Nephron (organoid): Measurements from ENCODE around the gene PPP4R1.

ENCODE experiments used
- H3K27ac Mint-ChIP-seq, 3 experiments: 2 replicates each; pipeline ENCODE4 v1.8.0; 2020; ENCODE audit warnings: mixed read lengths in 3 of 3, mild to moderate bottlenecking in 2 of 3, moderate library complexity in 1 of 3
- H3K27me3 Mint-ChIP-seq: 2 replicates; pipeline ENCODE4 v1.8.0; 2021; ENCODE audit warnings: low read depth, mild to moderate bottlenecking, moderate library complexity, mixed read lengths
- H3K36me3 Mint-ChIP-seq: 2 replicates; pipeline ENCODE4 v1.8.0; 2020; ENCODE audit warnings: low read depth, mixed read lengths
- H3K4me1 Mint-ChIP-seq: 2 replicates; pipeline ENCODE4 v1.8.0; 2020; ENCODE audit warnings: mixed read lengths
- H3K4me3 Mint-ChIP-seq, 3 experiments: 2 replicates each; pipeline ENCODE4 v1.8.0; 2020; ENCODE audit warnings: mild to moderate bottlenecking in 3 of 3, mixed read lengths in 3 of 3, moderate library complexity in 2 of 3
- H3K9me3 Mint-ChIP-seq: 2 replicates; pipeline ENCODE4 v1.8.0; 2020; ENCODE audit warnings: mixed read lengths
- CTCF ChIP-seq, 3 experiments: fragments of 200-600 bp; sonication (generic); IDR thresholded peaks; one replicate each; pipeline ENCODE4 v1.5.0; 2021; ENCODE audit warnings: antibody characterized with exemption in 3 of 3; ENCODE audit not compliant: unreplicated experiment in 3 of 3

PPP4R1 gene

DNA sequence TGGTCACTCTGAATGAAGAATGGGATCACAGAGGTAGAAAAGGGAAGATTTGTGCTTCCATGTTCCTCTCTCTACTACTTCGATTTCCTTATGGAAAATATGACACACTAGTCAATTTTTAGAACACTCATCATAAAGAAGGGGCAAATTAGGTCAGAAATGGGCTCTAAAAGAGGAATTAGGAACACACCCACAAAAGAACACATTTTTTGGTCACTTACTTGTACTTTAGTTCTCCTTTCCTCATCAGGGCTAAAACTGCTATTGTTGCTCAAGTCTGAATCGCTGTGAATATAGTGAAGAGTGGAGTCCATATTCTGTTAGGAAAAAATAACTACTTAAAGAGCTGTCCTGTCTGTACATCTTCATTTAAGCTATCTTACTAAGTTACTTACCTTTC is 52.6 kb downstream of the PPP4R1 start:
- no peaks in the 10 kb centered on the region for H3K9me3 Mint-ChIP-seq
- no peak overlapping the region for H3K4me3 Mint-ChIP-seq
- H3K27me3 Mint-ChIP-seq = no peaks in the 10 kb centered on the region
- H3K36me3 Mint-ChIP-seq = peaks cover 80% of the 10 kb centered on the region
- TF ChIP-seq CTCF (IDR thresholded peaks at IDR 0.05; ENCODE audit: unreplicated experiment in 3 of 3) = no peak
- H3K27ac Mint-ChIP-seq = no peak overlapping the region
- no peaks in the 10 kb centered on the region for H3K4me1 Mint-ChIP-seq

DNA sequence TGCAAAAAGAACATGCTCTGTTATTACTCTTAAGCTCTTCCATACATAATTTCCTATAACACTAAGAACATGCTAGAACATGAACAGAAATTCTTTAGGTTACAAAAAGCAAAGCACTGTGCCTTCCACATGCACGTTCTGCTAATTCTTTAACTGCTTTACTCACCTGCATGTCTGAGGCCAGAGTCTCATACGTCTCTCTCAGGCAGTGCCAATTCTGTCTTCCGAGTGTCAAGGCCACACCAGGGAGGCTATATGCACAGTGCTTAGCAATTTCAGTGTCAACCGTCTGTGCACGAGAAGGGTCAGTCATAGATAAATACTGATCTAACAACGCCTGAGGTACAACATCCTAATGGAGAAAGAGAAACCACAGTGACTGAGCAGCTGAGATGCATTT is 55.1 kb downstream of the PPP4R1 start:
- H3K27me3 Mint-ChIP-seq = no peaks in the 10 kb centered on the region
- H3K4me3 Mint-ChIP-seq = no peak overlapping the region
- no peak overlapping the region for H3K27ac Mint-ChIP-seq
- H3K36me3 Mint-ChIP-seq = peaks cover 89% of the 10 kb centered on the region
- H3K9me3 Mint-ChIP-seq = no peaks in the 10 kb centered on the region
- TF ChIP-seq CTCF (IDR thresholded peaks at IDR 0.05; ENCODE audit: unreplicated experiment in 3 of 3) = no peak
- no peaks in the 10 kb centered on the region for H3K4me1 Mint-ChIP-seq

DNA sequence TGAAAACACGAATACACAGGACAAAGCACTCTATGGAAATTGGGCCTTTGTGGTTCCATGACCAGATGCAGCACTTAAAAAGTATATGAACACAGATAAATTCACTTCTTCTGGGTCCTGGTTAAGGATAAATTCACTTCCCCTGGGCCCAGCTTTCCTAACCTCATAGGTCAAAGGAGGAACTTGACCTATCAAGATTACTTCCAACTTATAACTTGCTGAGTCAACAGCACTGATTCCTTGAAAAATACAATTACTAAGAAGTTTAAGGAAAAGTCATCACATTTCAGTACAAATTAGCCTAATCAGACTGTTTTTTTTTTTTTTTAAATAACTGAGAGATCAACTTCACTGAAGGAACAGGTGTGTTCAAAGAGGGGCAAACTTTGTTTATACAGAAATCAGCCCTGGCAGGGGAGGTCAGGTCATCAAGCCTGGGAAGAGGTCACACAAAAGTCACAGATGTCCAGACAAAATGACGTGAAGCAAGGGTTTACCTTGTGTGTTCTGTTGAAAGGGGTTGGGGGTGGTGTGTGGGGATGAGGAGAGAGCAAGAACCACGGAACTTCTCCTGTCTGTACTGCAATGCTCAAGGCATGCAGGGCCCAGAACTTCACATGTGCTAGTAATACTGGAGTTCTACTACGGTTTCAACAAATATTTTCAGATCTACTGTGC is 55.8 kb downstream of the PPP4R1 start:
- Mint-ChIP-seq H3K4me3 (no peak overlapping the region), H3K27ac (no peak overlapping the region), H3K27me3 (no peaks in the 10 kb centered on the region), H3K4me1 (no peaks in the 10 kb centered on the region), H3K9me3 (peaks cover 2% of the 10 kb centered on the region), H3K36me3 (peaks cover 89% of the 10 kb centered on the region)
- TF ChIP-seq CTCF (IDR thresholded peaks at IDR 0.05; ENCODE audit: unreplicated experiment in 3 of 3) = no peak

DNA sequence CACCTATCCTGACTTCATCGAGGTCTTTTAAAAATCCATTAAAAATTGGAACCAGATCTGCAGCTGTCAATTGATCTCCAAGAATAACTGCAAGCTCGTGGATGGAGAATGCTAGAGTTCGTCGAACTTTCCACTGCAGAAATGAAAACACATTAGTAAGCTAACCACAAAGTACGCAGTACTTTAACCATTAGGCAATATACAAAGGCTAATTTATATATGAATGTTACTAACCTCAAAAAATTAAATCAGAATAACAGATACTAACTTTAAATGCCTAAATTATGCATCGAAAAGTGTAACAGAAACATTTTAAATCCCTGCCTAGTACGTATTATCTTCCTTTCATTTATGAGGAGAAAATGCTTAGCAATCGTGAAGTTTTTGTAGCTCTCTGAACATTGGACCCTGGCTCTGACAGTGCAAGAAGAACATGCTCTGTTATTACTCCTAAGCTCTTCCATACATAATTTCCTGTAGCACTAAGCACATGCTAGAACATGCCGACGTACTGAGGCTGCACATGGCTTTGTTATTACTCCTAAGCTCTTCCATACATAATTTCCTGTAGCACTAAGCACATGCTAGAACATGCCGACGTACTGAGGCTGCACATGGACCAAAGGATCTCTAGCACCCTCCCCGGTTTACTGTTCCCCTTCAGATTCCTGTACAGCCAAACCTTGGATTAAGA is 57.0 kb downstream of the PPP4R1 start:
- no peak overlapping the region for H3K27ac Mint-ChIP-seq
- H3K27me3 Mint-ChIP-seq = no peaks in the 10 kb centered on the region
- no peak for TF ChIP-seq CTCF (IDR thresholded peaks at IDR 0.05; ENCODE audit: unreplicated experiment in 3 of 3)
- peaks cover 89% of the 10 kb centered on the region for H3K36me3 Mint-ChIP-seq
- H3K9me3 Mint-ChIP-seq = peaks cover 3% of the 10 kb centered on the region
- H3K4me3 Mint-ChIP-seq = no peak overlapping the region
- H3K4me1 Mint-ChIP-seq = no peaks in the 10 kb centered on the region

- H3K4me1 Mint-ChIP-seq = no peaks in the 10 kb centered on the region
- no peak overlapping the region for H3K27ac Mint-ChIP-seq
- peaks cover 6% of the 10 kb centered on the region for H3K9me3 Mint-ChIP-seq
- no peaks in the 10 kb centered on the region for H3K27me3 Mint-ChIP-seq
- no peak overlapping the region for H3K4me3 Mint-ChIP-seq
- TF ChIP-seq CTCF (IDR thresholded peaks at IDR 0.05; ENCODE audit: unreplicated experiment in 3 of 3) = no peak
- H3K36me3 Mint-ChIP-seq = peaks cover 95% of the 10 kb centered on the region
Observed at GRCh38 chr18:9552616-9553015, 61.7 kb downstream of the PPP4R1 start.

- Mint-ChIP-seq H3K36me3 (peaks cover 95% of the 10 kb centered on the region), H3K27me3 (no peaks in the 10 kb centered on the region), H3K4me1 (no peaks in the 10 kb centered on the region), H3K27ac (no peak overlapping the region), H3K4me3 (no peak overlapping the region), H3K9me3 (peaks cover 6% of the 10 kb centered on the region)
- no peak for TF ChIP-seq CTCF (IDR thresholded peaks at IDR 0.05; ENCODE audit: unreplicated experiment in 3 of 3)
Observed at GRCh38 chr18:9552191-9552590, 62.2 kb downstream of the PPP4R1 start.
